Sciatic nerve (tissue), 2 donors: ENCODE results near the gene NDUFA8. TPM values are rescaled to one million over a fixed set of nuclear protein-coding genes. Genes with fewer than 3 reads are reported as not detected.
A peak's percentile ranks its signal among the peaks of the same experiment; 100 is the strongest.

ENCODE experiments used
- ATAC-seq: fragments of 200-7000 bp; cut with Tn5 transposase; one replicate; pipeline ENCODE4 v1.9.1; 2020; ENCODE audit warnings: mild to moderate bottlenecking, moderate library complexity
- DNase-seq: peaks from one replicate; pipeline ENCODE4 v3.0.0-alpha.2; 2020; ENCODE audit warnings: low spot score
- intact Hi-C: fragments of 100-400 bp; cut with DNase I; formaldehyde crosslinking; loops from one replicate; pipeline ENCODE4 v1.14.2; 2022
- total RNA-seq: library from RNA; stranded (reverse); fragmentation: NEBNext Ultra II Directional; extraction: Animal tissue kit (Norgen Biotek cat#: 25700); gene quantifications from one replicate; pipeline ENCODE4 v1.2.1, GENCODE V29; 2021
- donor health status: DM: no; HTN: no; CAD: no.
- donor health status: DM: no; HTN: no; CAD: no.

The NDUFA8 gene
- total RNA-seq, 1 donor from 2014 or later: 31.9 TPM

- no peak for DNase-seq
- intact Hi-C loops: no loop called here
- ATAC-seq: no peak
These were observed 16.3 kb downstream of the NDUFA8 start for GRCh38 chr9:122143296-122143695.

GRCh38 chr9:122141671-122142070, 17.9 kb downstream of the NDUFA8 start:
- no peak for DNase-seq
- intact Hi-C loops: no loop called here
- no peak for ATAC-seq

GRCh38 chr9:122140368-122141193, 19.0 kb downstream of the NDUFA8 start:
- no peak for DNase-seq
- intact Hi-C loops: no loop called here
- no peak for ATAC-seq

- ATAC-seq (no peak), DNase-seq (no peak)
- intact Hi-C loops: no loop called here
These were observed 20.9 kb downstream of the NDUFA8 start for GRCh38 chr9:122138560-122139268.

GRCh38 chr9:122135529-122135859, 24.1 kb downstream of the NDUFA8 start:
- no peak for ATAC-seq
- DNase-seq: no peak
- intact Hi-C loops: no loop called here

GRCh38 chr9:122134822-122135528, 24.6 kb downstream of the NDUFA8 start:
- no peak for ATAC-seq
- no peak for DNase-seq
- intact Hi-C loops: no loop called here

GRCh38 chr9:122133984-122134535, 25.5 kb downstream of the NDUFA8 start:
- intact Hi-C loops: no loop called here
- ATAC-seq (no peak), DNase-seq (no peak)

- no peak for ATAC-seq
- intact Hi-C loops: no loop called here
- DNase-seq: no peak
These were observed 26.2 kb downstream of the NDUFA8 start for GRCh38 chr9:122133263-122133983.

GRCh38 chr9:122132539-122132938, 27.0 kb downstream of the NDUFA8 start:
- ATAC-seq: no peak

GRCh38 chr9:122131401-122132001, 28.1 kb downstream of the NDUFA8 start:
- intact Hi-C loops: no loop called here
- ATAC-seq: no peak
- DNase-seq: no peak

More at GRCh38 chr9:122132539-122132938, 27.0 kb downstream of the NDUFA8 start:
- intact Hi-C loops: no loop called here
- no peak for DNase-seq

GRCh38 chr9:122130837-122131236, 28.7 kb downstream of the NDUFA8 start:
- no peak for ATAC-seq
- intact Hi-C loops: no loop called here

GRCh38 chr9:122129969-122130368, 29.6 kb downstream of the NDUFA8 start:
- ATAC-seq: no peak
- intact Hi-C loops: loop anchor here (2.0 kb wide), 1 partner anchor 71 kb away; no protein-coding TSS in a partner anchor
- DNase-seq: peak; percentile 6

More at GRCh38 chr9:122130837-122131236, 28.7 kb downstream of the NDUFA8 start:
- DNase-seq: no peak

- intact Hi-C loops: loop anchor here (2.0 kb wide), 1 partner anchor 72 kb away; no protein-coding TSS in a partner anchor
- DNase-seq: peak; percentile 14
These were observed 30.6 kb downstream of the NDUFA8 start for GRCh38 chr9:122128969-122129343.

GRCh38 chr9:122128007-122128968, 31.3 kb downstream of the NDUFA8 start:
- DNase-seq (peak; percentile 53), ATAC-seq (no peak)
- intact Hi-C loops: loop anchor here (2.0 kb wide), 1 partner anchor 73 kb away; no protein-coding TSS in a partner anchor

More at GRCh38 chr9:122128969-122129343, 30.6 kb downstream of the NDUFA8 start:
- no peak for ATAC-seq

- peak; percentile 49 for DNase-seq
- intact Hi-C loops: loop anchor here (2.0 kb wide), 1 partner anchor 219 kb away; no protein-coding TSS in a partner anchor
These were observed 32.2 kb downstream of the NDUFA8 start for GRCh38 chr9:122127396-122127798.

GRCh38 chr9:122126331-122127261, 33.0 kb downstream of the NDUFA8 start:
- peak; percentile 47 for DNase-seq
- intact Hi-C loops: loop anchor here (2.0 kb wide), 1 partner anchor 220 kb away; no protein-coding TSS in a partner anchor
- no peak for ATAC-seq

More at GRCh38 chr9:122127396-122127798, 32.2 kb downstream of the NDUFA8 start:
- ATAC-seq: no peak
